GM19193 (cell line): ENCODE results near the gene VPS37D.

Source experiments
- POLR2A ChIP-seq: IDR thresholded peaks from 4 replicates; pipeline ENCODE4 v1.6.1; 2011; ENCODE audit not compliant: insufficient read depth, insufficient read length; ENCODE audit errors: extremely low read depth

Gene VPS37D, protein sequence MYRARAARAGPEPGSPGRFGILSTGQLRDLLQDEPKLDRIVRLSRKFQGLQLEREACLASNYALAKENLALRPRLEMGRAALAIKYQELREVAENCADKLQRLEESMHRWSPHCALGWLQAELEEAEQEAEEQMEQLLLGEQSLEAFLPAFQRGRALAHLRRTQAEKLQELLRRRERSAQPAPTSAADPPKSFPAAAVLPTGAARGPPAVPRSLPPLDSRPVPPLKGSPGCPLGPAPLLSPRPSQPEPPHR

DNA sequence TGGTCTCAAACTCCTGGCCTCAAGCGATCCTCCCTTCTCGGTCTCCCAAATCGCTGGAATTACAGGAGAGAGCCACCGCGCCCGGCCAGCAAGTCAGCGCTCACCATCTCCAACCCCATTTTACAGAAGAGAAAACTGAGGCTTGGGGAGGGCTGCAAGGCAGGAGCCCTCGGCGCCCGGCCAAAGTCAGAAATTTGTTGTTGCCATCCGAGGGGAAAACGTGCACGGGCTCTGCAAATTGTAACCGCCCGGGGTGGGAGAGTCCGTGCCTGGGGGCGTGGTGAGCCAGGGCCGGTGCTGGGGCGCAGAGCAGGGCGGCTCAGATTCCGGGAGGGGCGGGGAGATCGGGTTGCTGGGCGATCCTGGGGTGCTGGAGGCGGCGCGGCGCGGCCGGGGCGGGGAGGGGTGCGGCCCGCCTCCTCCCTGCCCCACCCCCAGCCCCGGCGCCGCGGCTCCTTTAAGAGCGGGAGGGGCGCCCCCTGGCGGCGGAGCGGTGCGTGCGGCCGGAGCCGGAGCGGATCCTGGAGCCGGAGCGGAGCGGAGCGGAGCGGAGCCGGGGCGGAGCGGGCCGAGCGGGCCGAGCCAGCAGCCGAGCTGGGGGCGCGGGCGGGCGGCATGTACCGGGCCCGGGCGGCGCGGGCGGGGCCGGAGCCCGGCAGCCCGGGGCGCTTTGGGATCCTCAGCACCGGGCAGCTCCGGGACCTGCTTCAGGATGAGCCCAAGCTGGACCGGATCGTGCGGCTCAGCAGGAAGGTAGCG is at the start of gene VPS37D:
Gene VPS37D, plus strand, starts transcription at position 488 of the 759 bp plus-strand sequence. Its CDS starts 128 bp downstream, at position 616.
- TF ChIP-seq POLR2A, result no peak

DNA sequence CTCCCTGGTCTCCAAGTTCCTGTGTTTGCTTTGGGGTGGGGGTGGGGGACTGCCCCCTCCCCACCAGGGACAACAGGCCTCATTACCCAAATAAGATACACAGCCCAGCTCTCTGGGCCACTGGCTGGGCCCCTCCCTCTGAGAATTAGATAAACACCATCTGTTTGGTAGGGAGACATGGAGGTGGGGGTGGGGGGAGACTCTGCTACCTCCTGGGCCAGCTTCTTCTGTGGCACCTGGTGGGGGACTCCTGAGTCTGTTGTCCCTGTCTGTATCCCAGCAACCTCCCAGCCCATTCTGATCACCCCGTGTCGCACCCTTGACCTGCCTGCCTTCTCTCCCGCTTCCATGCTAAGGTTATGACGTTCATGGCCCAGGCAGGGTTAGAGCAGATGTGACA is 49.1 kb upstream of the VPS37D start:
- no peak for TF ChIP-seq POLR2A

DNA sequence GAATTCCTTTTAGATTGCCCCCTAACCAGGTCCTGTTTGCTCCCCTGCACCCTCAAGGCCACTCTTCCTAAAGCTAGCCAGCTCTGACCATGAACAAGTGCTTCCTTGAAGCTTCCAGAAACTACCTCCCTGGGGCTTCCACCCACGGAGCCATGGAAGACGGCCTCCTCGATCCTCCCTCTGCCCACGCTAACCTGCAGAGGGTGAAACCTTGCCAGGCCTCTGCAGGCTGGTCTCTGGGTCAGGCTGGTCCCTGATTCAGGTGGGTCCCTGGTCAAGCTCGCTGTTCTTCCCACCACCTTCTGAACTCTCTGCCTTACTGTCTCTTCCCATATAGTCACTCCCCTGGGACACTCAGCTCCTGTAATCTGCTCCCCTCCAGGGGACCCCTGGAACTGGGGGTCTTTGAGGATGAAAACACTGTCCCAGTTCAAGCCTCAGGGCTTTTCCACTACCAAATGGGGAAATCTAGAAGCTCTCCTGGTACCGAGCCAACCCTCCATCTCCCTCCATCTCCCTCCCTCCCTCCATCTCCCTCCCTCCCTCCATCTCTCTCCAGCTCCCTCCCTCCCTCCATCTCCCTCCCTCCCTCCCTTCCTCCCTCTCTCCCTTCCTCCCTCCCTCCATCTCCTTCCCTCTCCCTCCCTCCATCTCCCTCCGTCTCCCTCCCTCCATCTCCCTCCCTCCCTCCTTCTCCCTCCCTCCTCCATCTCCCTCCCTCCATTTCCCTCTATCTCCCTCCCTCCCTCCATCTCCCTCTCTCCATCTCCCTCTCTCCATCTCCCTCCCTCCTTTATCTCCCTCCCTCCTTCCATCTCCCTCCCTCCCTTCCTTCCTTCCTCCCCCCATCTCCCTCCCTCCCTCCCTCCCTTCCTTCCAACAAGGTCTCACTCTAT is 46.2 kb upstream of the VPS37D start:
- no peak for TF ChIP-seq POLR2A

DNA sequence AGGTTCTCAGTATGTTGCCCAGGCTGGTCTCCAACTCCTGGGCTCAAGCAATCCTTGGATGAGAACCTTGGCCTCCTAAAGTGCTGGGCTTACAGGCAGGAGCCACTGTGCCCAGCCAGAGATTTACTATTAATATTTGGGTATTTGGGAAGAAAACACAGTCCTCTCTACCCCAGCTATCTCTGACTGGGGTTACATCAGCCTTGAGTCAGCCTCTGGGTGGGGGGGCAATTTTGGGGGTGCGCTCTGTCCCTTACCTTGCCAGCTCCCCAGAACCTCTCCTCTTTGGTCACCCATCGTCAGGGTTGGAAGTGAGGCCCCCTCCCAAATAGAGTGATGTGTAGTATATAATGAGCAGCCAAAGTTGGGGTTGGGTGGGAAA is 45.1 kb upstream of the VPS37D start:
- no peak for TF ChIP-seq POLR2A

DNA sequence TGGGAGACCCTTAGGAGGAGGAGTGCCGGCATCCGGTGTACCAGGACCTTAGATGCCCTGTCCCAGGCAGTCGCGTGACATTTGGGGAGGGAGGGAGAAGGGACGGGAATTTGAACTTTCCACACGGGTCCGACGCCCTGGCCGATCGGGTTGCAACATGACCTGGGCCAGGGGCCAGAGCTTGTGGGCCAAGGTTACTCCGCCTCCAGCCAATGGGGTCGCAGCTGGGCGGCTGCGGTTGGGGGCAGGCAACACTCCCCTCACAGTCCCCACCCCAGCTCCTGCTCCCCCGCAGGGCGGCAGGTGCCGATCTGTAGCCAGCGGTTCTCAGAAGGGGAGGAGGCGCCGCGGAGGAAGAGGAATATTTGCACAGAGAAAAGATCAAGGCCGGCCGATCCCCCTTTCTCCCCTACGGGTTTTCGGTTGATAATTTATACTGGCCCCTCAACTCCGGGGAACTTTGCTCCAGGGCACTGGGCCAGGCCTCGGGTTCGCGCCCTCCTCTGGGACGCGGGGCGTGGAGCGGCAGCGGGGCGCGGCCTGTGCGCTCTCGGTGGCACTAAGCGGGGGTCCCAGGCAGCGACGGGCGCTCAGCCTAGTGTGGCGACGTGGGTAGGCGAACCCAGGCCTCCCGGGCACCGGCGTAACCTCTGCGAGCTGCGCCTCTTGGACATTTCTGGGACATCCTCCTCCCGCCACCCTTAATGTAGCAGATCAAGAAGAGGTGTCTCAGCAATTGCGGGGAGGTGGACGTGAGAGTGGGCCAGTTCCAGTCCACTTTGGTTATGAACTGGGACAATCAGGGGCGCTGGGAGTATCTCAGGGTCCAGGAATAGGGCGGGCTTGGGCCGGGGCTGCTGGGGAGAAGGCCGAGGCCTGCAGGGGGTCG is 44.5 kb upstream of the VPS37D start:
- TF ChIP-seq POLR2A, result no peak

DNA sequence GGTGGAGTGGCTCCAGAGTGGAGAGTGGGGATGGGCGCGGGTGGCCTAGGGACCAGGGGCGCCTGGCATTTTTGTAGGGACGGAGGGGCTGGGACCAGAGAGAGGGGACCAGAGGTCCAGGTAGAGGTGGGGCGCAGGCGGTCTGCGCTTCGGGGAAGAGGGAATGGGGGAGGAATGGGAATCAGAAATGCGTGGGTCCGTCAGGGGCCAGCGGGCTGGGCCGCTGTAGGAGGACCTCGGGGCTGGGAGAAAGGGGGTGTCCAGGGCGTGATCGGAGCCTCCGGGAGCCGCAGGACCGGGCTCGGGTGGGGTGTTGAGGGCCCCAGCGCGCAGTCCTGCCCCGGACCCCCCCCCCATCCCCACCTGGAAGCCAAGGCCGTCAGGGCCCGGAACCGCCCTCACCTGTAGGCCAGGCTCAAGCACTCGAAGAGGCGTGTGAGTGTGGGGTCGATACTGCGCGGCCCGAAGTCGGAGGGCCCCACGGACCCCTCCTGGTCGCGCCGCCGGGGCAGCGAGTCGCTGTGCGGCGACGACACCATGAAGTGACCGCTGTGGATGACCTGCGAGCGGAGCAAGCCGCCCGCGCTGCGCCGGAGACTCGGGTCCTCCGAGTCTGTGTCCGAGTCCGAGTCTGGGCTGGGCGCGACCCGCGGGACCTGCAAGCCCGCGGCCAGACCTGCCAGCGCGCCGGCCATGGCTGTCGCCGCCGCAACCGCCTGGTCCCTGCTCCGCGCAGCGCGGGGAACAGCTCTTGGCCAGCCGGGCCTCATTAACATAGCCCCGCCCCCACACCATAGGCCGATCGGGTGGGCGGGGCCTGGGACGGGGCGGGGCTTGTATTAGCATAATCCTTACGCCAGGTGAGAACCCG is 43.6 kb upstream of the VPS37D start, which contains the start of gene MLXIPL:
Gene MLXIPL, minus strand, starts transcription at position 725 of the 871 bp plus-strand sequence. Its CDS starts 30 bp downstream, at position 695.
- no peak for TF ChIP-seq POLR2A

DNA sequence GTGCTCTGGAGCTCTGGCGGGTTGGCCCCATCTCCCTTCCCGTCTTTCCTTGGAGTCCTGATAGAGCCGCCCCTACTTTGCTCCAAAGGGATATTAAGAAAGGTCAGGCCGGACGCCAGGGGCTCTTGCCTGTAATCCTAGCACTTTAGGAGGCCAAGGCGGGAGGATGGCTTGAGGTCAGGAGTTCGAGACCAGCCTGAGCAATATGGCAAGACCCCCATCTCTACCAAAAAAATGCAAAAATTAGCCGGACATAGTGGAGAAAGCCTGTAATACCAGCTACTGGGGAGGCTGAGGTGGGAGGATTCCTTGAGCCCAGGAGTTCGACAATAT is 43.0 kb upstream of the VPS37D start:
- TF ChIP-seq POLR2A, result no peak

DNA sequence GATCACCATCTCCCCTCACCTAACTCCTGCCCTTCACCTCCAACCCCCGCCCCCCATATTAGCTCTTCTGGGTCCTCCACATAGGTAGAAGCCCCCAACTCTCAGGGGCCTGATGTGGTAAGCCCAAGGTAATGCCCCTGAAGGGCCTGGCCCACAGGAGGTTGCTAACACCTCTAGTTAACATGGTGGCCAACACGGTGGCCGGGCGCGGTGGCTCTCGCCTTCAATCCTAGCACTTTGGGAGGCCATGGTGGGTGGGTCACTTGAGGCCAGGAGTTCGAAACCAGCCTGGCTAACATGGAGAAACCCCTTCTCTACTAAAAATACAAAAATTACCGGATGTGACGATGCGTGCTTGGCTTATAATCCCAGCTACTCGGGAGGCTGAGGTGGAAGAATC is 42.4 kb upstream of the VPS37D start:
- TF ChIP-seq POLR2A, result no peak

DNA sequence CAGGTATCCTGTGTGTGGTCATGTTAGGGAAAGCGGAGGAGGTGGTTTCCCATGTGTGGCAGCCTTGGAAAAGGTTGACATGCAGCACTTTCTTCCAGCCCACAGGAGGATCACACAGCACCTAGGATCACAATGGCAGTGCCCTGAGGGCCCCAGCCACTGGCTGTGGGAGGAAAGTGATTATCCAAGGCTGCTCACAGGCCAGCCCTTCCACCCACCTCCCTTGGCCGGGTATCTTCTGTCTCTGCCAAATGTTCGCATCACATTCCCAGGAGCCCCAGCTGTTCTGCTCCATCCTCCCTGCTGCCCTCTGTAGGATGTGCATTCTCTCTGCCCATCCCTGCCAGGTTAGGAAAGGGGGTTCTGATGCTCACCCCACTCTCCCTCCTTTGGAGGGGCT is 40.8 kb upstream of the VPS37D start:
- no peak for TF ChIP-seq POLR2A

DNA sequence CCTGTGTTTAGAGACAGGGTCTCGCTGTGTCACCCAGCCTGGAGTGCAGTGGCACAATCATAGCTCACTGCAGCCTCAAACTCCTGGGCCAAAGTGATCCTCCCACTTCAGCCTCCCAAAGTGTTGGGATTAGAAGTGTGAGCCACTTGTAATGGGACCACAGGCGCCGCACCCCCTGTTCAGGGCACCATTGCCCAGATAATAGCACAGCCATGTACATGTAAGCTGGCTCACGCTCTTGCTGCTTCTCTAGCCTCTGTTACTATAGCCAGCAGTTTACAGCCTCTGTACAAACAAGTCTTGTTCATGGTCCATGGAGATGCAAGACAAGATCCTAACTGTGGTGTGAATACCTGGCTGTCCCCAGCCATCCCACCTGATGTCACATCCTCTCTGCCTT is 39.1 kb upstream of the VPS37D start:
- TF ChIP-seq POLR2A, result no peak

DNA sequence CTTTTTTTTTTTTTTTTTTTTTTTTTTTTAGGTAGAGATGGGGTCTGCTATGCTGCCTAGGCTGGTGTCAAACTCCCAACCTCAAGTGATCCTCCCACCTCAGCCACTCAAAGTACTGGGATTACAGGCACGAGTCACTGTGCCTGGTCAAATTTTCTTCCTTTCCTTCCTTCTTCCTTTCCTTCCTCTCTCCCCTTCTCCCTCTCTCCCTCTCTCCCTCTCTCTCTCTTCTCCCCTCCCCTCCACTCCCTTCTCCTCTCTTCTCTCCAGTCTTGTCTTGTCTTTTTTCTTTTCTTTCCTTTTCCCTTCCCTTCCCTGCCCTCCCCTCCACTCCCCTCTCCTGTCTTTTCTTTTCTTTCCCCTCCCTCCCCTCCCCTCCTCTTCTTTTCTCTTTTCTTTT is 36.1 kb upstream of the VPS37D start:
- no peak for TF ChIP-seq POLR2A

DNA sequence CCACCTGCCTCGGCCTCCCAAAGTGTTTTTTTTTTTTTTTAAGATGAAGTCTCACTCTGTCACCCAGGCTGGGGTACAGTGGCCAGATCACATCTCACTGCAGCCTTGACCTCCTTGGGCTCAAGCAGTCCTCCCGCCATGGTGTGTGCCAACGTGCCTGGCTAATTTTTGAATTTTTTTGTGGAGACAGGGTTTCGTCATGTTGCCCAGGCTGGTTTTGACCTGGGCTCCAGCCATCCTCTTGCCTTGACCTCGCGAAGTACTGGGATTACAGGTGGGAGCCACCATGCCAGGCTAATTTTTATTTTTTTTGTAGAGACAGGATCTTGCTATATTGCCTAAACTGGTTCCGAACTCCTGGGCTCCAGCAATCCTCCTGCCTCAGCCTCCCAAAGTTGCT is 34.3 kb upstream of the VPS37D start:
- TF ChIP-seq POLR2A, result no peak

DNA sequence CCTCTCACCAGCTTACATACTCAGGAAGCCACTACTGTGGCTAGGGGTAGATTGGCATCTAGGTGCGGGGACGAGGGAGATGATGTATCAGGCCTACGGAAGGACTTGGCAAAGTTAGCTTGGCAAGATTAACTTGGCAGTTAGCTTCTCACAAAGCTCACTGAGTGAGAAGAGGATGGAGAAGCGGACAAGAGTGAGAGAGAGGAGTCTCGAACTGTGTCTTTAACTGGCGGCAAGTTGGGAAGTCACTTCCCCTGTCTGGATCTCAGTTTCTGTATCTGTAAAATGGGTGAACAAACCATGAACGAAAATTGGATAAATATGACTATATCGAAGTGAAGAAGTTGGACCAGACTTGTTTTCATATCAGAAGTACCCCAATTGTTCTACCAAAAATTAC is 33.8 kb upstream of the VPS37D start:
- TF ChIP-seq POLR2A, result no peak
